GM21423 (cell line): ENCODE results near the gene GNLY.

Source experiments
- ATAC-seq: cut with Tn5 transposase; IDR thresholded peaks from one replicate; pipeline ENCODE4 v1.9.1; 2021; ENCODE audit warnings: mild to moderate bottlenecking, moderate library complexity; ENCODE audit not compliant: unreplicated experiment

Gene GNLY

GRCh38 chr2:85723707-85724360 lies 29.7 kb downstream of the GNLY start:
- ATAC-seq, result no peak

GRCh38 chr2:85724731-85725181 lies 30.6 kb downstream of the GNLY start:
- no peak for ATAC-seq

GRCh38 chr2:85725451-85725850 lies 31.3 kb downstream of the GNLY start:
- no peak for ATAC-seq

- no peak for ATAC-seq
These were observed 33.6 kb downstream of the GNLY start for GRCh38 chr2:85727798-85728197.

GRCh38 chr2:85728342-85728741 lies 34.2 kb downstream of the GNLY start:
- no peak for ATAC-seq

GRCh38 chr2:85728883-85729824 lies 35.0 kb downstream of the GNLY start:
- ATAC-seq, result peak; percentile 85

- no peak for ATAC-seq
These were observed 35.8 kb downstream of the GNLY start for GRCh38 chr2:85729825-85730510.

- no peak for ATAC-seq
These were observed 36.6 kb downstream of the GNLY start for GRCh38 chr2:85730686-85731230.

- ATAC-seq, result no peak
These were observed 37.4 kb downstream of the GNLY start for GRCh38 chr2:85731606-85732005.

- no peak for ATAC-seq
These were observed 38.4 kb downstream of the GNLY start for GRCh38 chr2:85732467-85733120.

GRCh38 chr2:85733121-85733960 lies 39.2 kb downstream of the GNLY start:
- no peak for ATAC-seq

GRCh38 chr2:85734015-85734414 lies 39.9 kb downstream of the GNLY start:
- no peak for ATAC-seq

GRCh38 chr2:85734942-85735608 lies 40.9 kb downstream of the GNLY start:
- no peak for ATAC-seq

GRCh38 chr2:85735691-85736090 lies 41.5 kb downstream of the GNLY start:
- no peak for ATAC-seq

- no peak for ATAC-seq
These were observed 42.5 kb downstream of the GNLY start for GRCh38 chr2:85736456-85737355.

GRCh38 chr2:85737481-85737880 lies 43.3 kb downstream of the GNLY start:
- no peak for ATAC-seq

GRCh38 chr2:85737961-85738360 lies 43.8 kb downstream of the GNLY start:
- no peak for ATAC-seq

GRCh38 chr2:85740193-85740592 lies 46.0 kb downstream of the GNLY start:
- no peak for ATAC-seq
